KMS-11 (cell line): ENCODE results near the gene FAF1.

Experiments used
- H2AFZ ChIP-seq: fragments of 200-600 bp; sonication (generic); 2 replicates; pipeline ENCODE4 v1.6.1; 2016; ENCODE audit warnings: antibody characterized with exemption, mixed run types, low read depth
- H3K27ac ChIP-seq: fragments of 200-600 bp; sonication (generic); 2 replicates; pipeline ENCODE4 v1.6.1; 2016; ENCODE audit warnings: mild to moderate bottlenecking, mixed run types
- H3K27me3 ChIP-seq: fragments of 200-600 bp; sonication (generic); 2 replicates; pipeline ENCODE4 v1.6.1; 2017; ENCODE audit warnings: mild to moderate bottlenecking, low read depth, mixed run types, moderate library complexity; ENCODE audit not compliant: insufficient read depth
- H3K36me3 ChIP-seq: fragments of 200-600 bp; sonication (generic); 2 replicates; pipeline ENCODE4 v1.6.1; 2017; ENCODE audit warnings: mild to moderate bottlenecking, mixed run types; ENCODE audit not compliant: insufficient read depth
- H3K4me1 ChIP-seq: fragments of 200-600 bp; sonication (generic); 2 replicates; pipeline ENCODE4 v1.6.1; 2016; ENCODE audit warnings: mild to moderate bottlenecking, low read depth, mixed run types; ENCODE audit not compliant: poor library complexity, severe bottlenecking
- H3K4me2 ChIP-seq: fragments of 200-600 bp; sonication (generic); 2 replicates; pipeline ENCODE4 v1.7.0; 2016; ENCODE audit warnings: mild to moderate bottlenecking, mixed run types
- H3K4me3 ChIP-seq: fragments of 200-600 bp; sonication (generic); IDR thresholded peaks from 2 replicates; pipeline ENCODE4 v1.6.1; 2017; ENCODE audit warnings: low read depth, low read length, mixed read lengths; ENCODE audit not compliant: insufficient read depth
- H3K79me2 ChIP-seq: fragments of 200-600 bp; sonication (generic); 2 replicates; pipeline ENCODE4 v1.6.1; 2016; ENCODE audit warnings: low read depth, mixed run types; ENCODE audit not compliant: insufficient read depth
- H3K9ac ChIP-seq: fragments of 200-600 bp; sonication (generic); 2 replicates; pipeline ENCODE4 v1.6.1; 2016; ENCODE audit warnings: mild to moderate bottlenecking, mixed run types
- H4K20me1 ChIP-seq: fragments of 200-600 bp; sonication (generic); 2 replicates; pipeline ENCODE4 v1.6.1; 2016; ENCODE audit warnings: mild to moderate bottlenecking, mixed run types; ENCODE audit not compliant: insufficient read depth
- TF ChIP-seq, protein P1 (sequence below): fragments of 200-600 bp; sonication (generic); conservative IDR thresholded peaks from 2 replicates; pipeline ENCODE4 v1.6.1; 2017; ENCODE audit warnings: low read depth, mild to moderate bottlenecking, antibody characterized with exemption, low read length, moderate library complexity, mixed read lengths

The FAF1 gene

DNA sequence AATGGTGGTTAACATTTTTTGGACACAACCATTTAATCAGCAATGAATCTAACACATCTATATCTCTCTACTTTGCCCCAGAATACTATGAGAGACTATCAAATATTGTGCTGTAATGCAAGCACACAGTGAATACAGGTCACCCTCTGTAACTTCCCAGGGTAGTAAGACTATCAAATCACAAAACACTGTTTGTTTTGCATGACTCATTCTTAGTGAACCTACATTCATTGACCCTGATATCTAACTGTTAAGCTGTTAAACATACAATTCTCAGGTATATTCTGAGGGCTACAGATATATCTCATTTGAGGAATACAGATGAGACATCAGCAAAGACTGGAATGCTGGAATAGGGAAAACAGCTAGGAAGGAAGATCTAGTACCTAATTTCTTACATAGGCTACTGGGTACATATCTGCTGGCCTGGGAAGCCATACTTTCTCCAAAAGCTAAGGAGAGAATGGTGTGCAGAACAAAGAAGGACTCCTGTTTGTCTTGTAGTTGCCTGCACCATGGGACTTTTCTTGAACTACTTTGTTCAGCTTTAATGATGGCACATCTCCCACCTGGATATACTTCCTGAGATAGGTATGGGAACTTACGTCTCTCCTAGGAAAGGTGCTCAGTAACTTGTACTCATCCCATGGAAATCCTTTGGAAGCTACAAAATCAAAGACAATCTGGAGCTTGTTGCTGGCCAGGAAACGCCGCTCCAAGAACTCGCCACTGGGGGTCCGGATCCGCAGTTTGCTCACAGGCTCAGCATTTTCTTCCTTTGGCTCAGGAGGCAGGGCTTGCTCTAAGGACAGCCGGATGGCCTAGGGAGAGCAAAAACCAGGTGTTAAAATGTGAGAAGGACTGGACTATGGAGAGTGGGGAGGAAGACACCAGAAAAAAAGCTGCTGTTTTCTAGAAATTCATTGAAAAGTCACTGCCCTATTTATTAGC lies 484.9 kb downstream of the FAF1 start:
- H3K27me3 ChIP-seq: no peaks in the 10 kb centered on the region
- no peak overlapping the region for H3K4me3 ChIP-seq
- TF ChIP-seq, protein P1, sequence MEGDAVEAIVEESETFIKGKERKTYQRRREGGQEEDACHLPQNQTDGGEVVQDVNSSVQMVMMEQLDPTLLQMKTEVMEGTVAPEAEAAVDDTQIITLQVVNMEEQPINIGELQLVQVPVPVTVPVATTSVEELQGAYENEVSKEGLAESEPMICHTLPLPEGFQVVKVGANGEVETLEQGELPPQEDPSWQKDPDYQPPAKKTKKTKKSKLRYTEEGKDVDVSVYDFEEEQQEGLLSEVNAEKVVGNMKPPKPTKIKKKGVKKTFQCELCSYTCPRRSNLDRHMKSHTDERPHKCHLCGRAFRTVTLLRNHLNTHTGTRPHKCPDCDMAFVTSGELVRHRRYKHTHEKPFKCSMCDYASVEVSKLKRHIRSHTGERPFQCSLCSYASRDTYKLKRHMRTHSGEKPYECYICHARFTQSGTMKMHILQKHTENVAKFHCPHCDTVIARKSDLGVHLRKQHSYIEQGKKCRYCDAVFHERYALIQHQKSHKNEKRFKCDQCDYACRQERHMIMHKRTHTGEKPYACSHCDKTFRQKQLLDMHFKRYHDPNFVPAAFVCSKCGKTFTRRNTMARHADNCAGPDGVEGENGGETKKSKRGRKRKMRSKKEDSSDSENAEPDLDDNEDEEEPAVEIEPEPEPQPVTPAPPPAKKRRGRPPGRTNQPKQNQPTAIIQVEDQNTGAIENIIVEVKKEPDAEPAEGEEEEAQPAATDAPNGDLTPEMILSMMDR: no peak
- H3K27ac ChIP-seq: no peak overlapping the region
- no peaks in the 10 kb centered on the region for H3K36me3 ChIP-seq
- no peak overlapping the region for H3K4me2 ChIP-seq
- no peak overlapping the region for H3K9ac ChIP-seq
- H3K4me1 ChIP-seq: no peaks in the 10 kb centered on the region
- H4K20me1 ChIP-seq: no peaks in the 10 kb centered on the region
- no peak overlapping the region for H2AFZ ChIP-seq
- no peaks in the 10 kb centered on the region for H3K79me2 ChIP-seq

DNA sequence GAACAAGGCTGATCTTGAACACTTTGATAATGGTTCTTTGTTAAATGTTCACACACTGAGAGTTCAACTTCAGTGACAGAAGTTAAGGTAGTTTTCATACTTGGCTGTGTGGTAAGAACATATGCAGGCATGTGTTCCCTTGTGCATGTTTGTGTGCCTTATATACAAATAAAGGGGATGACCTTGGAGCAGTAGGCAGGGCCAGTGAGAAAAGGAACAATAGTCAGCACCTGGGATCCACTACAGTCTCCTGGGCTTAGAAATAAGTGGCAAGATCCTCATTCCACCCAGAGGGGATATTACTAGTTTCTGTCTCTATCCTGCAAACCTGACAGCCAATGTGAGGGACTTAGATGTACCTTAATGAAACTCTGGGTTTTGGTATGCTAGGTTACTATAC lies 486.6 kb downstream of the FAF1 start:
- Histone ChIP-seq H3K27ac (no peak overlapping the region), H3K4me1 (no peaks in the 10 kb centered on the region), H3K4me2 (no peak overlapping the region), H2AFZ (no peak overlapping the region), H3K9ac (no peak overlapping the region), H3K27me3 (no peaks in the 10 kb centered on the region), H4K20me1 (no peaks in the 10 kb centered on the region), H3K4me3 (no peak overlapping the region), H3K79me2 (no peaks in the 10 kb centered on the region), H3K36me3 (no peaks in the 10 kb centered on the region)
- TF ChIP-seq, protein P1: no peak

DNA sequence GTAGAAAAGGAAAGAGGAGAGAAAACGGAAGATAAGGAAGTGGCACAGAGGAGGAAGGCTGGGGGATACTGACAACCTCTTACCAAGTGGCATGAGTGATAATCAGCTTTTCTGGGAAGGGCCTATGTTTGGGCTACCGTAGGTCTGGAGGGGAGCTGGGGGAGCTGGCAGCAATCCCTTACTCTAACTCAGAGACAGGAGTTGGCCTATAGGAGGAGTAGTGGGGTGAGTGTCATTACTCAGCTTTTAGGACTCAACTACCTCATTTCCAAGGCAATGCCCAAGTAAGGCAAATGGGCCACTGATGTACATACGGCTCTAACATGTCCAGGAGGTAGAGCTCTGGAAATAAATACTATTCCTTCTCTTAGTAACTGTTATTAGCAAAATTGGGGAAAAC lies 488.1 kb downstream of the FAF1 start:
- H3K4me2 ChIP-seq: no peak overlapping the region
- H3K4me3 ChIP-seq: no peak overlapping the region
- no peaks in the 10 kb centered on the region for H3K27me3 ChIP-seq
- no peak overlapping the region for H3K9ac ChIP-seq
- no peaks in the 10 kb centered on the region for H3K4me1 ChIP-seq
- H3K27ac ChIP-seq: no peak overlapping the region
- TF ChIP-seq, protein P1: no peak
- H4K20me1 ChIP-seq: no peaks in the 10 kb centered on the region
- H3K36me3 ChIP-seq: no peaks in the 10 kb centered on the region
- H2AFZ ChIP-seq: no peak overlapping the region
- H3K79me2 ChIP-seq: no peaks in the 10 kb centered on the region

DNA sequence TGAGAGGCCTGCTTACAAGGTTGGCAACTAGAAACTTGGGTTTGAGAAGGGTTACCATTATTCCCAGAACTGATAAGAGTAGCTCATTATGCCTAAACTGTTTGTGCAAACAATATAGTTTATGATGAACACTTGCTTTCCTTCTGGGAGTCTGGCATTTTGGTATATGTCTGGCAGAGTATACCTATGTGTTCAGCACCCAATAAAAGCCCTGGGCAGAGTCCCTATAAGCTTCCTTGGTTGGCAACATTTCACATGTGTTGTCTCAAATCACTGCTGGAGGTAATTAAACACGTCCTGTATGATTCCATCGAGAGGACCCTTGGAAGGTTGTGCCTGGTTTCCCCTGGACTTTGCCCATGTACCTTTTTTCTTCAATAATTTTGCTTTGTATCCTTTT lies 497.1 kb downstream of the FAF1 start:
- Histone ChIP-seq H3K9ac (no peak overlapping the region), H4K20me1 (no peaks in the 10 kb centered on the region), H2AFZ (no peak overlapping the region), H3K4me2 (no peak overlapping the region), H3K27me3 (no peaks in the 10 kb centered on the region), H3K4me1 (no peaks in the 10 kb centered on the region), H3K79me2 (no peaks in the 10 kb centered on the region), H3K4me3 (no peak overlapping the region), H3K27ac (no peak overlapping the region), H3K36me3 (no peaks in the 10 kb centered on the region)
- TF ChIP-seq, protein P1: no peak
